Smooth muscle cell of trachea (primary cell): Measurements from ENCODE around the gene CPT2. TPM values are rescaled to one million over a fixed set of nuclear protein-coding genes. Genes with fewer than 3 reads are reported as not detected.

Experiments used
- total RNA-seq: library from RNA; depleted of rRNA; stranded (reverse); fragments of >200 nt; gene quantifications from 2 replicates; pipeline ENCODE4 v1.2.1, GENCODE V29; 2014

Gene CPT2
- 18.9 and 25.1 TPM in 2 replicates for total RNA-seq

GRCh38 chr1:53196485-53197290 is at the start of gene CPT2:
Gene CPT2 (plus strand): TSS chr1:53196824. CDS start chr1:53196944, 120 bp downstream.

GRCh38 chr1:53220171-53220961 is 23.7 kb downstream of the CPT2 start, which contains the start of gene CZIB:
Gene CZIB (minus strand): TSS chr1:53220634. CDS start chr1:53220575, 59 bp downstream.

GRCh38 chr1:53238197-53239155 is 41.9 kb downstream of the CPT2 start, which contains the start of gene MAGOH:
Gene MAGOH (minus strand): TSS chr1:53238518. CDS start chr1:53238448, 70 bp downstream.

Other genes starting within 250 kb of the CPT2 start
- 34.8 and 87.5 TPM in 2 replicates for gene PODN, start 134.6 kb upstream of the CPT2 start, total RNA-seq
- 0.73 and 1.2 TPM in 2 replicates for gene SLC1A7, start 54.2 kb upstream of the CPT2 start, total RNA-seq
- gene CZIB, start 23.8 kb downstream of the CPT2 start, total RNA-seq = 55.7 and 74.3 TPM in 2 replicates
- gene MAGOH, start 41.7 kb downstream of the CPT2 start, total RNA-seq = 13.6 and 32.4 TPM in 2 replicates
- gene LRP8, start 131.2 kb downstream of the CPT2 start, total RNA-seq = 3.3 and 16.3 TPM in 2 replicates